Neural cell (in vitro differentiated cells): ENCODE results near the gene NSF. TPM values are rescaled to one million over a fixed set of nuclear protein-coding genes. Genes with fewer than 3 reads are reported as not detected.

ENCODE experiments used
- H2AFZ ChIP-seq: fragments of 200-600, 300-800 bp; sonication (generic), shearing (Covaris generic); 2 replicates; pipeline ENCODE4 v1.6.0; 2014; ENCODE audit warnings: low read depth, mild to moderate bottlenecking, antibody characterized with exemption, low read length, moderate library complexity
- H3F3A ChIP-seq: fragments of 200-600 bp; shearing (Covaris generic); 2 replicates; pipeline ENCODE4 v1.6.1; 2016; ENCODE audit warnings: mild to moderate bottlenecking, moderate library complexity, mixed read lengths, antibody characterized with exemption, low read length; ENCODE audit not compliant: insufficient read depth, poor library complexity, severe bottlenecking
- H3K27ac ChIP-seq: fragments of 200-600, 300-800 bp; sonication (generic), shearing (Covaris generic); 2 replicates; pipeline ENCODE4 v1.5.1; 2014; ENCODE audit warnings: mild to moderate bottlenecking, low read length, moderate library complexity
- H3K27me3 ChIP-seq: fragments of 300-800, 200-600 bp; sonication (generic), shearing (Covaris generic); 2 replicates; pipeline ENCODE4 v1.6.0; 2014; ENCODE audit warnings: mild to moderate bottlenecking, low read depth, low read length, moderate library complexity; ENCODE audit not compliant: insufficient read depth
- H3K36me3 ChIP-seq: fragments of 300-800, 200-600 bp; sonication (generic), shearing (Covaris generic); 2 replicates; pipeline ENCODE4 v1.5.1; 2014; ENCODE audit warnings: mild to moderate bottlenecking, antibody characterized with exemption, low read length, moderate library complexity; ENCODE audit not compliant: insufficient read depth
- H3K4me2 ChIP-seq: fragments of 300-800, 200-600 bp; sonication (generic), shearing (Covaris generic); 2 replicates; pipeline ENCODE4 v1.6.0; 2014; ENCODE audit warnings: mild to moderate bottlenecking, low read length
- H3K4me3 ChIP-seq: fragments of 300-800, 200-600 bp; sonication (generic), shearing (Covaris generic); 2 replicates; pipeline ENCODE4 v1.5.1; 2014; ENCODE audit warnings: mild to moderate bottlenecking, low read length, moderate library complexity
- H3K79me2 ChIP-seq: fragments of 200-600 bp; shearing (Covaris generic); replicated peaks from 2 replicates; pipeline ENCODE4 v1.6.0; 2014; ENCODE audit warnings: mild to moderate bottlenecking, low read length, moderate library complexity; ENCODE audit not compliant: insufficient read depth
- H3K9ac ChIP-seq: fragments of 300-800, 200-600 bp; sonication (generic), shearing (Covaris generic); 2 replicates; pipeline ENCODE4 v1.6.1; 2016; ENCODE audit warnings: mild to moderate bottlenecking, low read length, mixed read lengths
- H3K9me2 ChIP-seq: fragments of 200-600 bp; shearing (Covaris generic); 2 replicates; pipeline ENCODE4 v1.6.1; 2016; ENCODE audit warnings: mild to moderate bottlenecking, low read length, mixed read lengths; ENCODE audit not compliant: insufficient read depth
- H3K9me3 ChIP-seq: fragments of 200-600, 300-800 bp; sonication (generic), shearing (Covaris generic); 2 replicates; pipeline ENCODE4 v1.6.1; 2016; ENCODE audit warnings: mild to moderate bottlenecking, mixed run types, low read length, moderate library complexity, mixed read lengths
- H4K20me1 ChIP-seq: fragments of 200-600 bp; shearing (Covaris generic); 2 replicates; pipeline ENCODE4 v1.6.1; 2016; ENCODE audit warnings: mild to moderate bottlenecking, mixed run types; ENCODE audit not compliant: insufficient read depth
- EP300 ChIP-seq: fragments of 450-650 bp; conservative IDR thresholded peaks from 2 replicates; pipeline ENCODE4 v1.6.1; 2014; ENCODE audit warnings: antibody characterized with exemption, mild to moderate bottlenecking, moderate library complexity; ENCODE audit not compliant: poor library complexity, severe bottlenecking
- POLR2AphosphoS5 ChIP-seq: IDR thresholded peaks from 2 replicates; pipeline ENCODE4 v1.6.1; 2012
- RAD21 ChIP-seq: fragments of 450-650 bp; conservative IDR thresholded peaks from 2 replicates; pipeline ENCODE4 v1.6.1; 2014; ENCODE audit warnings: antibody characterized with exemption, mild to moderate bottlenecking, moderate library complexity
- SMC3 ChIP-seq: fragments of 450-650 bp; conservative IDR thresholded peaks from 2 replicates; pipeline ENCODE4 v1.6.1; 2014; ENCODE audit warnings: antibody characterized with exemption, mild to moderate bottlenecking, moderate library complexity; ENCODE audit not compliant: poor library complexity
- polyA plus RNA-seq: library from polyadenylated mRNA; depleted of rRNA; stranded (reverse); fragments of >200 nt; gene quantifications from 2 replicates; pipeline ENCODE4 v1.2.3, GENCODE V29; 2014
- TF ChIP-seq, protein P1 (sequence below): fragments of 450-650 bp; IDR thresholded peaks from 2 replicates; pipeline ENCODE4 v1.5.1; 2014; ENCODE audit warnings: antibody characterized with exemption, mild to moderate bottlenecking, moderate library complexity; ENCODE audit not compliant: poor library complexity, severe bottlenecking
- TF ChIP-seq, protein P2 (sequence below): IDR thresholded peaks from 2 replicates; pipeline ENCODE4 v1.6.1; 2012; ENCODE audit warnings: borderline replicate concordance

The NSF gene
- polyA plus RNA-seq, 1 donor from 2014 or later: 98.6 TPM

DNA sequence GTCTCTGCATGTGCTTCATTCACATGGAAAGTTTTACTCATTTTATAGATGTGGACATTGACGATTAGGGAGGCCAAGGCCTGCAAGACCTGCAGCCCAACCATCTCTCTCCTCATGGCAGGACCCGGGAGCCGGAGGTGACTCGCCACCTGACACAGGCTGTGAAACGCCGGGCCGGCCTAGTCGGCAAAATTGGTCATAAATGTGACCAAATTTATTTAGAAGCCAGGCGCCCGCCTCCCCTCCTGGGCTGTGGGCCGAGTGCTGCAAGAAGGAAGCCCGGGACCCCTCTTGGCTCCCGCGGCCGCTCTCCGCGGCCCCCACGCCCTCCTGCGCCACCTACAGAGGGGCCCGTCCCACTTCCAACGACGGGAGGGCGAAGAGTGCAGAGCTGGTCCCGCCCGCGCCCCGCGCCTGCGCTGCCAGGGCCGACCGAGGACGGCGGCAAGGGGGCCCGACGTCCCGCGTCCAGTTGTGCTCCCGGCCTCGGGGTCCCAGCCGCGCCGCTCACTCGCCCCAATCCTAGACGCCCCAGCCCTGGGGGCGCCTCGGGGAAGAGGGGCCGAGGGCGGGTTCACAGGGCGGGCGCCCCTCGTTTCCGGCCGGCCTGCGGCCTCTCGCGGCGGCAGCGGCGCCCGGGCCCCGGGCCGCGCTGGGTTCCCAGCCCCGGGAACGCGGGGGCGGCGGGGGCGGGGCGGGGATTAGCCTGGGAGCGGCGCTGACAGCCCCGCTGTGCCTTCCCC, 180.5 kb downstream of the NSF start:
- peak overlapping the region; percentile 64 for H3K9ac ChIP-seq
- H3K4me3 ChIP-seq: peak overlapping the region; percentile 61
- no peak overlapping the region for H2AFZ ChIP-seq

DNA sequence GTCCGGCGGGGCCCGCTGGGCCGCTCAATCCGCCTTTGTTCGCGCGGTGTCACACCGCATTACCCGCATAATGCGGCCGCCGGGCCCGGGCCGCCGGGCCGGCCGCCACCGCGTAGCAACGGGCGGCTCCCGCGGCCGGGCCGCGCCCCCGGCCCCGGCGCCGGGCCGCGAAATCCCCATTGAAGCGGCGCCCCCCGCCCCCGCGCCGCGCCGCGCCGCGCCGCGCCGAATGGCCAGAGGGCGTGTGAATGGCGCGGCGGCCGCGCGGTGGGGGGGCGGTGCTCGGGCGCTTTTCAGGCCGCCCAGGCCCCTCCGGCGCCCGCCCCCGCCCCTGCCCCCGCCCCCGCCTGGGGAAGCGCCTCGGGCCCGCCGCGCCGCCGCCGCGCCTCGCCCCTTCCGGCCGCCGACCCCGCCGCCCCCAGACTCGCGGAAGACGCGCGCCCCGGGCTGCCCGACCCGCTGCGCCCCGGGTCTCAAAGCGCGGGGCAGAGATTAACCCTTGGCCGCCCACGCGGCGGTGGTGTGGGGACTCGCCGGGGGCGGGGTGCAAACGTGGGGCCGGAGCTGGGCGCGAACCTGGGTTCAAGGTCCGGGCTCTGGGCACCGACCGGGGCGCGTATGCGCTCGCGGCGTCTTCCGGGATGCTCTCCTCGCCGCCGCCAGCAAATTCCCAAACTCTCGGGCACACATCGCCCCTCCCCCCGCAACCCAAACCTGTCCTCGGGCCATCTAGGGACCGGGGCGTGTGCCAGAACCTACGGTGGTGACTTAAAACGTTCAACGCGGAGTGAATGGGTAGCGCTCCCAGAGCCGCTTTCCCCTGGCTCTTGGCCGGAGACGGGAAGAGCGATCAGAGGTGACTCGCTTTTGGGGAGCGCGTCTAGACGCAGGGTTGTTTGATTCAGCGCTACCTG, 181.3 kb downstream of the NSF start:
- Histone ChIP-seq H3K36me3 (no peaks in the 10 kb centered on the region), H3K9ac (peak overlapping the region; percentile 66), H3K4me3 (peak overlapping the region; percentile 68), H3K27ac (no peak overlapping the region), H2AFZ (no peak overlapping the region), H4K20me1 (no peaks in the 10 kb centered on the region), H3K79me2 (no peaks in the 10 kb centered on the region), H3K4me2 (peak overlapping the region; percentile 14), H3K9me2 (no peaks in the 10 kb centered on the region), H3K27me3 (peaks cover 5% of the 10 kb centered on the region), H3F3A (no peaks in the 10 kb centered on the region), H3K9me3 (no peaks in the 10 kb centered on the region)
- TF ChIP-seq EP300 (no peak), SMC3 (peak; percentile 29), RAD21 (peak; percentile 25)

More for the DNA sequence above, 180.5 kb downstream of the NSF start:
- Histone ChIP-seq H3K9me3 (no peaks in the 10 kb centered on the region), H3F3A (no peaks in the 10 kb centered on the region), H4K20me1 (no peaks in the 10 kb centered on the region), H3K36me3 (no peaks in the 10 kb centered on the region), H3K79me2 (no peaks in the 10 kb centered on the region), H3K27me3 (peaks cover 5% of the 10 kb centered on the region), H3K9me2 (no peaks in the 10 kb centered on the region), H3K27ac (no peak overlapping the region), H3K4me2 (peak overlapping the region; percentile 10)
- TF ChIP-seq, protein P1, sequence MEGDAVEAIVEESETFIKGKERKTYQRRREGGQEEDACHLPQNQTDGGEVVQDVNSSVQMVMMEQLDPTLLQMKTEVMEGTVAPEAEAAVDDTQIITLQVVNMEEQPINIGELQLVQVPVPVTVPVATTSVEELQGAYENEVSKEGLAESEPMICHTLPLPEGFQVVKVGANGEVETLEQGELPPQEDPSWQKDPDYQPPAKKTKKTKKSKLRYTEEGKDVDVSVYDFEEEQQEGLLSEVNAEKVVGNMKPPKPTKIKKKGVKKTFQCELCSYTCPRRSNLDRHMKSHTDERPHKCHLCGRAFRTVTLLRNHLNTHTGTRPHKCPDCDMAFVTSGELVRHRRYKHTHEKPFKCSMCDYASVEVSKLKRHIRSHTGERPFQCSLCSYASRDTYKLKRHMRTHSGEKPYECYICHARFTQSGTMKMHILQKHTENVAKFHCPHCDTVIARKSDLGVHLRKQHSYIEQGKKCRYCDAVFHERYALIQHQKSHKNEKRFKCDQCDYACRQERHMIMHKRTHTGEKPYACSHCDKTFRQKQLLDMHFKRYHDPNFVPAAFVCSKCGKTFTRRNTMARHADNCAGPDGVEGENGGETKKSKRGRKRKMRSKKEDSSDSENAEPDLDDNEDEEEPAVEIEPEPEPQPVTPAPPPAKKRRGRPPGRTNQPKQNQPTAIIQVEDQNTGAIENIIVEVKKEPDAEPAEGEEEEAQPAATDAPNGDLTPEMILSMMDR: peak; percentile 23
- TF ChIP-seq SMC3 (no peak), EP300 (no peak), POLR2AphosphoS5 (peak; percentile 48)
- TF ChIP-seq, protein P2, sequence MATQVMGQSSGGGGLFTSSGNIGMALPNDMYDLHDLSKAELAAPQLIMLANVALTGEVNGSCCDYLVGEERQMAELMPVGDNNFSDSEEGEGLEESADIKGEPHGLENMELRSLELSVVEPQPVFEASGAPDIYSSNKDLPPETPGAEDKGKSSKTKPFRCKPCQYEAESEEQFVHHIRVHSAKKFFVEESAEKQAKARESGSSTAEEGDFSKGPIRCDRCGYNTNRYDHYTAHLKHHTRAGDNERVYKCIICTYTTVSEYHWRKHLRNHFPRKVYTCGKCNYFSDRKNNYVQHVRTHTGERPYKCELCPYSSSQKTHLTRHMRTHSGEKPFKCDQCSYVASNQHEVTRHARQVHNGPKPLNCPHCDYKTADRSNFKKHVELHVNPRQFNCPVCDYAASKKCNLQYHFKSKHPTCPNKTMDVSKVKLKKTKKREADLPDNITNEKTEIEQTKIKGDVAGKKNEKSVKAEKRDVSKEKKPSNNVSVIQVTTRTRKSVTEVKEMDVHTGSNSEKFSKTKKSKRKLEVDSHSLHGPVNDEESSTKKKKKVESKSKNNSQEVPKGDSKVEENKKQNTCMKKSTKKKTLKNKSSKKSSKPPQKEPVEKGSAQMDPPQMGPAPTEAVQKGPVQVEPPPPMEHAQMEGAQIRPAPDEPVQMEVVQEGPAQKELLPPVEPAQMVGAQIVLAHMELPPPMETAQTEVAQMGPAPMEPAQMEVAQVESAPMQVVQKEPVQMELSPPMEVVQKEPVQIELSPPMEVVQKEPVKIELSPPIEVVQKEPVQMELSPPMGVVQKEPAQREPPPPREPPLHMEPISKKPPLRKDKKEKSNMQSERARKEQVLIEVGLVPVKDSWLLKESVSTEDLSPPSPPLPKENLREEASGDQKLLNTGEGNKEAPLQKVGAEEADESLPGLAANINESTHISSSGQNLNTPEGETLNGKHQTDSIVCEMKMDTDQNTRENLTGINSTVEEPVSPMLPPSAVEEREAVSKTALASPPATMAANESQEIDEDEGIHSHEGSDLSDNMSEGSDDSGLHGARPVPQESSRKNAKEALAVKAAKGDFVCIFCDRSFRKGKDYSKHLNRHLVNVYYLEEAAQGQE: no peak
